ENCODE data around the gene GNAT3.

DNA sequence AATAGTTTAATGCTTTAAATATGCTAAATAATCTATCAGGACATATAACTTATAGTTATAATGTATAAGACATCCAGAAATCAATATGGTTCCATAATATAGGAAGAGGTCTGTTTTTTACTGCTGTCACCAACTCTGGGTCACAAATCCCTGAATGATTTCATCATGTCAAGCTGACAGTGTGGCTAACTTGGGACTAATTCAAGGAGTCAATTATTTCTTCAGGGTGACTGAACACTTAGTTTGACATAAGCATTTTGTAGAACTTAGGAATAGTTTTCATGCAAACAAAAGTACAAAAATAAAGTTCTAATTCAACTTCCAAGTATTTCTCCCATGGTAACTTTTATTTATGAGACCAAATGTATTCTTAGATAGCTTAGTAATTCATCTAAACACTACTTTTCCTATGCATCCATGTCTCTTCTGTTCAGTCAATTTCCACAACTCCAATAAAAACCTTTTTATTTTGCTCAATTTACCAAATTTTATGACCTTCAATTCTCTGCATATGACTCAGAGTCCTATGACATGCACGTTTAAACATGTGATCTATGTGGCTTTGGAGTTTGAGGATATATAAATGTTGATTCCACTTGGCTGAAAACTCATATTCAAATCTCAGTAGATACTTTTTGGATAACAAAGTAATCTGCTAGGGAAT is 40.3 kb upstream of the GNAT3 start:
- TF ChIP-seq, protein P1, sequence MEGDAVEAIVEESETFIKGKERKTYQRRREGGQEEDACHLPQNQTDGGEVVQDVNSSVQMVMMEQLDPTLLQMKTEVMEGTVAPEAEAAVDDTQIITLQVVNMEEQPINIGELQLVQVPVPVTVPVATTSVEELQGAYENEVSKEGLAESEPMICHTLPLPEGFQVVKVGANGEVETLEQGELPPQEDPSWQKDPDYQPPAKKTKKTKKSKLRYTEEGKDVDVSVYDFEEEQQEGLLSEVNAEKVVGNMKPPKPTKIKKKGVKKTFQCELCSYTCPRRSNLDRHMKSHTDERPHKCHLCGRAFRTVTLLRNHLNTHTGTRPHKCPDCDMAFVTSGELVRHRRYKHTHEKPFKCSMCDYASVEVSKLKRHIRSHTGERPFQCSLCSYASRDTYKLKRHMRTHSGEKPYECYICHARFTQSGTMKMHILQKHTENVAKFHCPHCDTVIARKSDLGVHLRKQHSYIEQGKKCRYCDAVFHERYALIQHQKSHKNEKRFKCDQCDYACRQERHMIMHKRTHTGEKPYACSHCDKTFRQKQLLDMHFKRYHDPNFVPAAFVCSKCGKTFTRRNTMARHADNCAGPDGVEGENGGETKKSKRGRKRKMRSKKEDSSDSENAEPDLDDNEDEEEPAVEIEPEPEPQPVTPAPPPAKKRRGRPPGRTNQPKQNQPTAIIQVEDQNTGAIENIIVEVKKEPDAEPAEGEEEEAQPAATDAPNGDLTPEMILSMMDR (IDR thresholded peaks at IDR 0.05): no peak
- TF ChIP-seq ZFX (IDR thresholded peaks at IDR 0.05; ENCODE audit: borderline replicate concordance): no peak

Data from 22Rv1 (cell line).